Activated naive CD4-positive, alpha-beta T cell treated with Interleukin-2 at 50 U/mL for 16 hours (primary cell): ENCODE data around the gene SERPINF2.
"Not testable (repeated sequence)": the region's sequence is repeated elsewhere in the genome, so short reads cannot be mapped to it uniquely, and the experiment has no call there.

Source experiments
- DNase-seq: peaks from one replicate; pipeline ENCODE4 v3.0.0-alpha.2; 2020

The SERPINF2 gene

DNA sequence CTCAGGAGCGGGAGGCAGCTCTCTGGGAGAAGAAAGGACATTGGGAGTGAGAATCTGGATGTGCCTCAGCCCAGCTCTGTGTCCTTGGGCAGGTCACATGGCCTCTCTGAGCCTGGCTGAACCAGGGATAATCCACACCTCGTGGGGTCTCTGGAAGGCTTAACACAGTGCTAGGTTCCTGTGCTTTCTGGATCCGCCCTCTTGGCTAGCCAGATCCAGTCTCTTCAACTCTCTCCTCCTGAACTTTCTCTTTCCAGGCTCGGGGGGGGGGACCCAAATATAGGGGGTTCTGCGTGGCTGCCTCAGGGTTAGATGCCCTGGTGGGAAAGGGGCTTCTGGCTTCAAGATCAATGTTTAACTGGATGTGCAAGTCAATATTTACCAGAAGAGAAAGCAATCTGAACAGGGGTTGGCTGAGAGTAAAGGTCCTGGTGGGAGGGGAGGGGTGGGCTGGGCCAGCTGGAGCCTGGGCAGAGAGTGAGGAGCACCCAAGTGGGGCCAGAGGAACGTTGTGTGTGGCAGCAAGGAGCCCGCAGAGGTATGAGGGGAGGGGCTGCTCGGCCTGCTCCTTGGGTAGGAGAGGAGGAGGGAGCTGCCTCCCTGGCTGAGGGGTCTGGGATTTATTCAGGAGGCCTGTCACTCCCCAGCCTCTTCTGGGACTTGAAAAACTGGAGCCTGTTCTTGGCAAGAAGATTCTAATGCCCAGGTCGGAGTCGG lies at the start of gene SERPINF2:
Gene SERPINF2, plus strand, starts transcription at position 501 of the 717 bp plus-strand sequence. CDS start 2,125 bp downstream, outside the sequence.
- DNase-seq, result no peak

DNA sequence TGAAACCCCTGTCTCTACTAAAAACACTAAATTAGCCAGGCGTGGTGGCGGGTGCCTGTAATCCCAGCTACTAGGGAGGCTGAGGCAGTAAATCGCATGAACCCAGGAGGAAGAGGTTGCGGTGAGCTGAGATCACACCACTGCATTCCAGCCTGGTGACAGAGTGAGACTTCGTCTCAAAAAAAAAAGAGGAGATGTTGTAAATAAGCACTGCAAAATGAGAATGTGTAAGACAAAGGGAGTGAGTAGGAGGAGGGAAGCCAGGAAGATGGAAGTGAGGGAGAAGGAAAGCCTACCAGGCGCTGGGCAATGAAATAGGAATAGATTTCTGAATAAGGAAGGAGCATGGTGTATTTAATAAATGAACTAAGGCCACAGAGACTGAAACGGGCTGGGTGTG lies 49.3 kb upstream of the SERPINF2 start:
- no peak for DNase-seq

DNA sequence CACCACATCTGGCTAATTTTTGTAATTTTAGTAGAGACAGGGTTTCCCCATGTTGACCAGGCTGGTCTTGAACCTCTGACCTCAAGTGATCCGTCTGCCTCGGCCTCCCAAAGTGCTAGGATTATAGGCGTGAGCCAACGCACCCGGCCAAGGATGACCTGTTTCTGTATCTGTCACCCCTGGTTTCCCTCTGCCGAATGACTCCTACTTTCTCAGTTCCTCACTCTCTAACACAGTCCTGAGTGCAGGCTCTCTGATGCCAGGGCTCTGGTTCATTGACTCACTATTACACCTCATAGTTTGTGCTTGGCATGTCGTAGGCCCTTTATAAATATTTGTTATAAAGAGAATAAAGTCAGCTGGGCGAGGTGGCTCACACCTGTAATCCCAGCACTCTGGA lies 47.3 kb upstream of the SERPINF2 start:
- no peak for DNase-seq

DNA sequence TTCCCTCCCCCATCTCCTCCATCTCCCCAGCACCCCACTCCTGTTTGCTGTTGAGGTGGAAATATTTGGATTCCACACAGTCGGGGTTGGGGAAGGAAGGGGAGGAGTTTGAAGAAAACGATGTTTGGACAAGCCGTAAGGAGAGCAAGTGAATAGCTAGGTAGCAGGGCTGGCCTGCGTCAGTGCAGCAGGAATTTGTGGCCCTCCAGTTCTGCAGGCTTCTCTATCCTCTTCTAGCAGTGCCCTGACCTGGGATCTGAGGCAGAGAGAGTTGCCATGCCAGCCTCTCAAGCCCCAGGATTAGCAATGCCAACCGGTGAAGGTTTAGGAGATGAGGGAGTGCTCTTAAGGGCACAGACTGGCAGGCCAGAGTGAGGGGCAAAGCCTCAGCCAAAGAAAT lies 45.0 kb upstream of the SERPINF2 start:
- no peak for DNase-seq

DNA sequence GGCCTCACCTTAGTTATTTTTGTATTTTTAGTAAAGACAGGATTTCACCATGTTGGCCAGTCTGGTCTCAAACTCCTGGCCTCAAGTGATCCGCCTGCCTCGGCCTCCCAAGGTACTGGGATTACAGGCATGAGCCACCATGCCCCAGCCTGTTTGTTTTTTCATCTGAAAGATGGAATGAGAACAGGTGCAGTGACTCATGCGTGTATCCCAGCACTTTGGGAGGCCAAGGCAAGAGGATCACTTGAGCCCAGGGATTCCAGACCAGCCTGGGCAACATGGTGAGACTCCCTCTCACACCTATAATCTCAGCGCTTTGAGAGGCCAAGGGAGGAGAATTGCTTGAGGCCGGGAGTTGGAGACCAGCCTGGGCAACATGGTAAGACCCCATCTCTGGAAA lies 42.8 kb upstream of the SERPINF2 start:
- DNase-seq, result not testable (repeated sequence)

DNA sequence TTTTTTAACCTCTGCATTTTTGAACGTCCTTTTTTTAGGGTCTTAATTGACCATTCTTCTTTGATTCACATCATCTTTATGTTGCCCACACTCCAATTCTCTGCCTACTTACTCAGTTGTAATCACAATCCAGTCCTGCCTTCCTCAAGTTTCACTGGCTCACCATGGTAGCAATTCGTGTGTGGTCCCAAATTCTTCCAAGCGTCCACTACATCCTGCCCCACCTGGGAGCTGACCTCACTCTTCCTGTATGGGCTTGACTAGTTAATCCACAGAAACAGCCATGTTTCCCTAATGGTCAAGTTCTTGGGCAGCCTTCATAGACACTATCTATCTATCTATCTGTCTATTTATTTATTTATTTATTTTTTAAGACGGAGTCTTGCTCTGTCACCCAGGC lies 39.6 kb upstream of the SERPINF2 start:
- no peak for DNase-seq

DNA sequence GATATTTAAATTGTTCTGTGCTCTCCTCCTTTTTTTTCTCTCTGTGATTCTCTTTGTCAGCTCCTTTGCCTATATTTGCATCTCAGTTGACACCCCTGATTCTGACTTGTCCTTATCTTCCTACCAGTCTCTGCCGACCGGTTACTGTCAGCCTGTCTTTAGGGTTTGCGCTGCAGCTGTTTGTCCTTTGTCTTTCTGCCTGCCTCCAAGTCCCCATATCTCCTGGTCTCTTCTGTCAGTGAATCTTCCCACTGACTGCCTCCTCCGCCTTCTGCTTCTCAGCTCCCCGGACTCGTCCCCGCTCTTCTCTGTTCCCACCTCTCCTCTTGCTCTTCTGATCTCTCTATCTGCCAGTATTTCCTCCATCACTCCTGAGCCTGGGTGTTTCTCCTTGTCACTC lies 37.7 kb upstream of the SERPINF2 start:
- no peak for DNase-seq

DNA sequence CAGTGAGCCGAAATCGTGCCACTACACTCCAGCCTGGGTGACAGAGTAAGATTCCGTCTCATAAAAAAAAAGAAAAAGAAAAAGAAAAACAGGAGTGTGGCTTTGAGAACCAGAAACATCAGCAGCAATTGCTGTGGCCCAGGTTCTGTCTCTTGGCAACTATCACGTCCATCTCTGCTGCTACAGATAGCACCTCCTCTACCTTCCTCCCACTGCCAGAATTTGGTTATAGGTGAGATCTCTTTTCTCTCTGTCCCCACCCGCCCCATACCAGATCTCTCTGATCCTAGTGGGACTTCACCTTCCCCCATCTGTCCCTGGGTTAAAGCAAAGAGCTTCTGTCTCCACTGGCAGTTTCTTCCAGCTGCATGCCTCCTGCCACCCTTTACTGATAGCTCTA lies 35.6 kb upstream of the SERPINF2 start:
- DNase-seq, result peak; percentile 22

DNA sequence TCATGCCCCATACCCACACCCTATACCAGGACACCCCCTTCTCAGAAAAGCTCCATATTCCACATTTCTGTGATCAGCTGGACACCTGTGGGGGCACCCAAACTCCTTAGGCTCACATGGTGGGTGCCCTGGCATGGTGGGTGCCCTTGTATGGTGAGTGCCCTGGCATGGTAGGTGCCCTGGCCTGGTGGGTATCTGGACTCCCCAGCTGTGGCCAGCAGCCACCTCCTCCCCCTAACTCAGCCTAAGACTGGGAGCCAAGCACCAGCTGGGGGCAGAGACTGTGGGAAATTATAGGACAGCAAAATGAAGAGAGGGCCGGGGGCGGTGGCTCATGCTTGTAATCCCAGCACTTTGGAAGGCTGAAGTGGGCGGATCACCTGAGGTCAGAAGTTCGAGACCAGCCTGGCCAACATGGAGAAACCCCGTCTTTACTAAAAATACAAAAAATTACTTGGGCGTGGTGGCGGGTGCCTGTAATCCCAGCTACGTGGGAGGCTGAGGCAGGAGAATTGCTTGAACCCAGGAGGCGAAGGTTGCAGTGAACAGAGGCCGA lies 33.8 kb upstream of the SERPINF2 start:
- not testable (repeated sequence) for DNase-seq

DNA sequence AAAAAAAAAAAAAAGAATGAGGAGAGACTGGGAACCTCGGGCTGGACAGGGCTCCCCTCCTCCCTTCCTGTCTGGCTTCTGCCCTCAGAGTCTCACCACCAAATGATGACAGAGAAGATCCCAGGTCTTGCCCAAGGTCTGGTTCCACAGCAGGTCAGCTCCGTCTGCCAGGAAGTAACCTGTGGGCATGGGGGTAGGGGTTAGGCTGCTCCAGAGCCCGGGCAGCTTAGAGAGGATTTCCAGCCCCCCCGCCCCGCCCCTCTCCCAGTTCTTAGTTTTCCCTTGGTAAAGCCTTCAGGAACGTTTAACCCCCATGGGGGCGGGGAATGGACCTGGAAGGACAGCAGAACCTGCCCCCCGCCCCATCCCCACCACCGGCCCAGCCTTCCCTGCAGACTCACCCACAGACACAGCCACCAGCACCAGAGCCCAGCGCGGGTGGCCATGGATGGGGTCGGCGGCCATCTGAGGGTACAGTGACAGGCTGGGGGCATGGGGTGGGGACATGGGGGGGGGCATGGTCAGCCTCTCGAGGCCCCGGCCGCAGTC lies 33.2 kb upstream of the SERPINF2 start:
- no peak for DNase-seq

DNA sequence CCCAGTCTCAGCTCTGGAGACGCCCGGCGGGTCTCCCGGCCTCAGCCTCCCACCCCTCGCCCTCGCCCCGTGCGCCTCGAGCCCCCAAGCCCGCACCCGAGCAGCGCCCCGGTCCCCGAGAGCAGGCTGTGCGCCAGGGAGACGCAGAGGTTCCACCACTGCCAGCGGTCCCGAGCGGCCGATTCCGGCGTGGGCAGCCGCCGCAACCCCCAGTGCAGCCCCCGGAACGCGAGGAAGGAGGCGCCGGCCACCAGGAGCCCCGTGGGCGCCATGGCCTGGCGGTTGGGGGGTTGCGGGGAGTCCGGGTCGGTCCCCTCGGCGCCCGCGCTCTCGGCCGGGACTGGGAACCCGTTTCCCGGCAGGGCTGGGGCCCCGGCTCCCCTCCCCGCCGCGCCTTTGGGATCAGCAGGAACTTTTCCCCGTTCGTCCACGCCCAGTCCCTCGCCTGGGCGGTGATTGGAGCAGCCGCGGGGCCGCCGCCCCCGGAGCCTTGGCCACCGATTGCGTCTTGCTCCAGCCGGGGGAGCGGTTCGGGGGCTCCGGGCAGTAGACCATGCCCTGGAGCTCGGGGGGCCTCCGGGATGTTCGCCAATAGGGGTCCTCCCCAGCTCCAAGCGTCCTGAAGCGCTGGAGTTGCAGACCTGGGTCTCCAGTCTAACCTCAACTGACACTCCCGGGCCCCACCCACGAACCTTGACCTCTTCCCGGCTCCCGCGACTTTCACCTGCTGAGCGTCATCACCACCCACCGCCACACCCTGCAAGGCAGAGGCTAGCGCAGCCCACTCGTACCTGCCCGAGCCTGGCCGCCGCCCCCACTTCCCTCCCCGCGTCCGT lies 32.5 kb upstream of the SERPINF2 start, which contains the start of gene TLCD2:
Gene TLCD2, minus strand, starts transcription at position 407 of the 836 bp plus-strand sequence. Its CDS starts 135 bp downstream, at position 272.
- DNase-seq, result no peak

DNA sequence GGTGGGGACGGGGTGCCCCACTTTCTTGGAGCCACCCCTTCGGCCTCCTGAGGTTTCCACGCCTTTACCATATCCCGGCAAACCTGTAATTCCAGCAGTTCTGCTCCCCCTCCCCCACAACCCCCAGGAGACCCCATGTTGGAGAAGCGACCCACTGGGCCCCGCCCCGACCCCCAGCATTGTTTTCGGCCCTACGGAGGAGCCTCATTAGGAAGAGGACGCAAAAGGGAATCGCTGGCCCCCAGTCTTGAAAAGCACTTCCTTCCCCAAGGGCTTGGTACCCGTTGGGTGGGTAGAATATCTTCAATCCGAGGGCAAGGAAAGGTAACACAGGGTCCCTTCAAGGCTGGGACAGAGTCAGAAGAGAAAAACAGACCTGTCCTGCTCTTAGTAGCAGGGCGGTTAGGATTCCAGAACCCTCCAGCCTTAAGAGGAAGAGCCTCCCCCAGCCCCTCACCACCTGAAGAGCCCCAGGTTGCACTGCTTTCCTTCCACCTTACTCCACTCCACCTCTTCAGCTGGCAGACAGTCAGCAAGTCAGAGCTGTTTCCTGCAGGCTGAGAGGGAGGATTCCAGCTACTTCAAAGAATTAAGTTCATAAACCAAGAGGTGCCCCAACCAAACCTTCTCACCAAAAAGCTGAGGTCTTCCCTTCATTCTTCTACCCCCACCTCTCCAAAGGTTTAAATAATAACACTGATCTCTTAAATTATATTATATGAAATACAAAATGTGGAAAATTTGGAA lies 31.7 kb upstream of the SERPINF2 start:
- DNase-seq, result no peak

DNA sequence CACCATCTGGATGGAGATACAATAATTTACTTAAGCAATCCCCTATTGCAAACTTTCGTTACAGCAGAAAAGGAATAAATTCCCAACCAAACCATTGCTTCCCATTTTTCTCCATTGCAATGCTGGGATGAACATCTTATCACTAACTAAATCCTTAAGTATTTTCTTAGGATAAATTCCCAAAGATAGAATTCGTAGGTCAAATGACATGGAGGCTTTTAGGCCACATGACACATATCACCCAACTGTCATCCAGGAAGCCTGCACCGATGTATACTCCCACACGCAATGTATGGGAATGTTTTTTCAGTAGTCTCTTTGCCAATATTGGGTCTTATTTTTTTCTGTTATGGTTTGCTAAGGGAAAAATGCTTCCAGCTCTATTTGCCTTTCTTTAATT lies 30.9 kb upstream of the SERPINF2 start:
- DNase-seq, result no peak

DNA sequence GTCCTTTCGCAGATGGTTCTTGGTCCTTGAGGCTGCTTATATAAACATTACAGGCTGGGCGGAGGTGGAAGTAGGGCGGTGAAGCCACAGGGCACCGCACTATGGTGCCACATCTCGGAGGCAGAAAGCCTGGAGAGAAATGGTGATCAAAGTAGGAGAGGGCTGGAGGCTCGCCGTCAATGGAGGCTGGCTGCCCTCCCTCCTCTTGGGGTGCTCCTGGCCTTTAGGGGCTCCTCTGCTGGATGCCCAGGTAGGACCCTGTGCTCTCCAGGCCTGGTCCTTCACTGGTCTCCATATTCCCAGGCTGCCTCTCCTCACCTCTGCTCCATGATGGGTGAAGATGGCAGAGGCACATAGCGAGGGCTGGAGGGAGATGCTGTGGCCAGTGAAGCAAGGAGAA lies 30.4 kb upstream of the SERPINF2 start:
- DNase-seq, result no peak

DNA sequence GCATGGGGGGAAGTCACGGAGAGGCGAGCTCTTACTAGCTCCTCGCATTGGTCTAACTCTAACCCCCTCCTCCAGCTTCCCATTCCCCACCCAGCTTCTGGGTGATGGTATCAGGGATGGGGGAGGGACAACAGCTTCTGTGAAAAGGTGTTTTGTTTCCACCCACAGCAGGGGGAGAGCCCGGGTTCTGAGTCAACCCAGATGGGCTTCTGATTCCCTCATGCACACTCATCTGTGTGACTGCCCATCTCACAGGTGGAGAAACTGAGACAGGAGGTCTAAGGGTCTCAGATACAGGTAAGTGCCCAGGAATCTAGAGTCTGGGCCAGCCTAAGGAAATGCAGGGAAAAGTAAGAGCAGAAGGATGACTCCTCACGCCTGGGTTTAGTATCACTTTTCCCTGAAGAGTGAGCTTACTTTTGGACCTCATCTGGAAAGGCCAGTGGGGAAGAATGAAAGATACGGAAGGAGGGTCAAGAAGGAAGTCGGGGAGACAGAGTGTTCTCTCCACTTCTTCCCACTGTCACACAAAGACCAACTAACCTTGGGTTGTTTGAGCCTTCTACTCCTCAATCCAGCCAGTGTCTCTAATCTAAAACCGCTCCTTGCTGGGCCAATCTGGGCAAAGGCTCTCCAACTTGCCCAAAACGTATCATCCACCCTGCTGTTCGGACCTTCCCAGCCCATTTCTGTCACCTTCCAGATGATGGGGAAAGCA lies 29.4 kb upstream of the SERPINF2 start:
- no peak for DNase-seq

DNA sequence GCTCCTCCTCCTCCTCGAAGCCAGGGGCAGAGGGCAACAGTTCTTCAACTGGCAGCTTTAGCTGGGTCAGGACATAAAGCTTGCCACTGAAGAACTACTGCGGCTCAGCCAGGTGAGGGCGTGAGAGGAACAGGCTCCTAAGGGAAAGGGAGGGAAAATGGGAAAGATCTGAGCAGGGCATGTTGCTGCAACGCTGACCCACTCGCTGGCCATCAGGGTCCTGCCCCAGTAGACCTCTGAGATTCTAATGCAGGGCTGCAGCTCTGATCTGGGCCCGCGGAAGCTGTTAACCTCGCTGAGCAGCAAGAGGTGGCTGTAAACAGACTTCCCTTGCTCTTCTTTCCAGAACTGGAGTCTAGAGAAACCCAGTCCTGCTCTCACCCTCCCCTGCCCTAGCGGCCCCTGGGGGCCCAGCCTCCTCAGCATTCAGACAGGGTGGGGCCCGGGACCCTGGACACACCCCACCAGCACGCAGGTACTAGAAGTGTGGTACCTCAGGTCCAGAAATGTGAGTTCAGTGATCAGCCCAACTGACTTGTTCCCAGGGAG lies 28.7 kb upstream of the SERPINF2 start:
- no peak for DNase-seq

DNA sequence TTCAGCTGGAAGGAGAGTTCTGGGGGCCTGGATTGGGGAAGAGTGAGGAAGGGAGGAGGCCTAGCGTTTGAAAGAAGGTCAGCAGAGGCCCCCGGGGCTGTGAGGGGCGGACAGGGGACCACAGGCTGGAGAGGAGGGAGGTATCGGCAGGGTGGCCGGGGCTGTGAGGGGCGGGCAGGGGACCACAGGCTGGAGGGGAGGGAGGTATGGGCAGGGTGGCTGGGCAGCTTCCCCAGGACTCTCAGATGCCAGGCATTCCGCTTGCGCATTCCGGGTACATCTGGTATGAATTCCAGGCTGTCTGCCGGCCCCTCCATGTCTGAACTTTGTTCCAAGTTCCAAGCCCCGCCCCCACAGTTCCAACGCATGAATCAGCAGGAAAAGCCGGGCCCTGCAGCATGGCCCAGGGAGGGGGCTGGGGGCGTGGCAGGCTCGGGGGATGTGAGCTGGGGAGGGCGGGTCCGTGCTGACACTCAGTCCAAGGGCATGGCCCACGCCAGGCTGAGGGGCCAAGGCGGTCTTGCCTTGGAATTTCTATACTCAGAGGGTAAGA lies 28.2 kb upstream of the SERPINF2 start:
- no peak for DNase-seq

DNA sequence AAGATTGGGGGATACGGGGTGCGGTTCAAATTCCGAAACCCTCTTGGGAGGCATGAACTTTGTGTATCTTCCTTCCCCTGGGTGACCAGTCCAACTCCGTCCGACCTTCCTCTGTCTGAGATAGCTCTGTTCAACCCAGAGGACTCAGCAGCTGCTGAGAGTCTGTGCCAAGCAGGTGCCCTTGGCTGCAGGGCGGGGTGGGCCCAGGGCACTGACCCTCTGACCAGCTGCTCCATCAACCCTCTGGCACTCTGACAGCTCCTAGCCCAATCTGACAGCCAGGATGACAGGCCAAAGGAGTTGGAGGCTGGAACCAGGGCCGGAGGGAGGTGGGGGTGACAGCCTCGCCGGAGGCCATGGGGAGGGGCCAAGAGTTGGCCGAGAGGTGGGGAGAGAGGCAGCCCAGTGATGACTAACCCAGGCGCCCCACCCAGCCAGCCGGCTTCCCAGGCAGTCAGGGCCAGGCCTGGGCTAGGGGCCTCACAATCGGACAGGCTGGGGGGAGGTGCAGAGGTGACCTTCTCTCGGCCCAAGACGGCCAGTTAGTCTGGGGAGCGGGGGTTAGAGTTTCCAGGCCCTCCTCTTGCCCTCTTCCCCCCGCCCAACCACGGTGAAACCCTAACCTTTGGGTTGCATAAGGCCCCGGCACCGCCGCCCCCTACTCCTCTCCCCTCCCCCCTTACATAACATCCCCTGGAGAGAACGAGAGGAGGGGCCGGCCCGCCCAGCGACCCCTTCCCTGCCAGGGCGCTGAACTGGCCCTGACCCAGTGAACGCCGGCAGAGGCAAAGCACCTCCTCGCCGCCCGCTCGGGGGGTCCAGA lies 27.5 kb upstream of the SERPINF2 start:
- peak; percentile 63 for DNase-seq

DNA sequence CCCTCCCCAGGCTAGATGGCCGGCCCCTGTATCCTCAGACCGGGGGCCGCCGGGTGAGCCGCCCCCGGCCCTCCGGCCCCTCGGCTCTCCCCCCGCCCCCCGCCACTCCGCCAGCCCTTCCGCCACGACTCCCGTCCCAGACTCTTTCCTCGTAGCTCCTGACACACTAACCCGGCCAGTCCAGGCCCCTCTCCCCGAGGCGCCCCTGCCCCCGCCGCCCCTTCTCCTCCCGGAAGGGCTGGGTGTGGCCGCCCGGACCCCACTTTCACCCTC lies 26.9 kb upstream of the SERPINF2 start:
- DNase-seq, result no peak

DNA sequence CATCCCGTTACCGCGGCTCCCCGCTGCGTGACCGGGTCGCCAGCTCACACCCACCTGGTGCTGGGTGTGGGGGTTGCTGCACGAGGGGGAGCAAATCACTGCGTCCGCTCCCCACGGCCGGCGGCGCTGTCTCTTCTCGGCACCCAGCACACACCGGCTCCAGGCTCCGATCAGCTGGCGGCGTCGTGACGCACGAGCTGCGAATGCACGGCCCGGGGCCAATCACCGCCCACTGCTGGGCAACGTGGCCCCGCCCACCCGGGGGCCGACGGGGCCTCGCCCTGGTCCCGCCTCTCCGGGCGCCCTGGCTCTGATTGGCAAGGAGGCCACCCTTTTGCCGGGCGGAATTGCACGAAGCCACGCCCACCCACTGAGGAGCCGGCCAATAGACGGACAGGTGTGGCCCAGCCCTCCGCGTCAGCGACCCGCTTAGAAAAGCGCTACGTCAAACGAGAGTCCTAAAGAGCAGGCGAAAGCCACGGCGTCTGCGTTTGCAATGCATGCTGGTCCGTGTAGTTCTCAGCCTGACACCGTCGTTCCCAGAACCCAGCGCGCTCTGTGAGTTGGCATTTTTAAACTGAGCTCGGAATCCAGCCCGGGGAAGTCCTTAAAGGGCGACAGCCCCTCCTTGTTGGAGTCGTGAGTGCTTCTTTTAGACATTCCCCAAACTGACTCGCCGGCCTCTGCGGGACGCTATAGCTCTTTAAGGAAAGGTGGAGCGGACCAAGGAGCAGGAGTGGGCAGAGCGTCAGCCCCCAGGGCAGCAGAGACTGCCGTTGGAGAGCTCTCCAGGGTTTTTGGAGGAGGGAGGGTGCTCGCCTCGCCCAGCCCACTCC lies 26.4 kb upstream of the SERPINF2 start:
- peak; percentile 100 for DNase-seq
